Stomach (tissue), 4 donors: ENCODE results near the gene SRP68.

Source experiments
- POLR2A ChIP-seq, 4 donors: fragments of 450-650 bp; IDR thresholded peaks; one replicate each; pipeline ENCODE4 v1.6.1; 2016; ENCODE audit warnings: antibody characterized with exemption in 4 of 4, control low read depth in 2 of 4, mild to moderate bottlenecking in 1 of 4, moderate library complexity in 1 of 4
- POLR2AphosphoS5 ChIP-seq, 3 donors: sonication (generic); formaldehyde crosslinking; IDR thresholded peaks; one replicate each; pipeline ENCODE4 v1.6.1; 2016; ENCODE audit warnings: antibody characterized with exemption in 3 of 3

- no peak for TF ChIP-seq POLR2AphosphoS5 (IDR thresholded peaks at IDR 0.05)
- no peak for TF ChIP-seq POLR2A (IDR thresholded peaks at IDR 0.05)
Observed at GRCh38 chr17:76071531-76072147, 678 bp downstream of the SRP68 start.
